ENCODE results near the gene ASPDH.

- no peak for TF ChIP-seq CTCF (IDR thresholded peaks at IDR 0.05)
- TF ChIP-seq EP300 (IDR thresholded peaks at IDR 0.05), result no peak
- no peak for TF ChIP-seq MAX (IDR thresholded peaks at IDR 0.05)
- TF ChIP-seq RNF2 (IDR thresholded peaks at IDR 0.05; ENCODE audit: borderline replicate concordance, low read depth), result no peak
- TF ChIP-seq KDM5A (IDR thresholded peaks at IDR 0.05), result no peak
- TF ChIP-seq HMGXB4 (CRISPR knock-in tag; IDR thresholded peaks at IDR 0.05; ENCODE audit: borderline replicate concordance), result no peak
- no peak for TF ChIP-seq RCOR1 (IDR thresholded peaks at IDR 0.05; ENCODE audit: low read depth, low read length)
- no peak for TF ChIP-seq MAFK (IDR thresholded peaks at IDR 0.05; ENCODE audit: partially characterized antibody)
- TF ChIP-seq CBX8 (IDR thresholded peaks at IDR 0.05), result no peak
Observed at GRCh38 chr19:50550594-50550966, 36.9 kb upstream of the ASPDH start.

Data from A549 (cell line).